ENCODE results near the gene FIBCD1.

Gene FIBCD1

DNA sequence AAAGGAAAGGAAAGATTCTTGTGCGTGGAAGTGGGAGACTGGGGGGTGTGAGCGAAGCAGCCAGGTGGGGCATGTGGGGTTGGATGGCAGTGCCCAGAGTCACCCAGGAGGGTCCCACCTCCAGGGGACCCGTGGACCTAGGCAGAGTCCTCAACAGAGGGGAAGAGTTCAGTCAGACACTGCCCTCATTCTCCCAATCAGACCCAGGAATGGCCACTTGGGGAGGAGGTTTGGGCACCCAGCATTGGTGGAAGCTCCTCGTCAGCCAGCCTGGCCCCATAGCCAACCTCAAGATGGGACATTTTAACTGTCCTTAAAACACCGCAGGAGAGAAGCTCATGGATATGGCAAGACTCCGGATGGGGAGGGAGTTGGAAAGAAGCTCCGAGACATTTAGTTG, 48.0 kb upstream of the FIBCD1 start:
- no peak for DNase-seq (ENCODE audit: low read depth in 1 of 2, low spot score in 1 of 2)
- TF ChIP-seq, protein P1, sequence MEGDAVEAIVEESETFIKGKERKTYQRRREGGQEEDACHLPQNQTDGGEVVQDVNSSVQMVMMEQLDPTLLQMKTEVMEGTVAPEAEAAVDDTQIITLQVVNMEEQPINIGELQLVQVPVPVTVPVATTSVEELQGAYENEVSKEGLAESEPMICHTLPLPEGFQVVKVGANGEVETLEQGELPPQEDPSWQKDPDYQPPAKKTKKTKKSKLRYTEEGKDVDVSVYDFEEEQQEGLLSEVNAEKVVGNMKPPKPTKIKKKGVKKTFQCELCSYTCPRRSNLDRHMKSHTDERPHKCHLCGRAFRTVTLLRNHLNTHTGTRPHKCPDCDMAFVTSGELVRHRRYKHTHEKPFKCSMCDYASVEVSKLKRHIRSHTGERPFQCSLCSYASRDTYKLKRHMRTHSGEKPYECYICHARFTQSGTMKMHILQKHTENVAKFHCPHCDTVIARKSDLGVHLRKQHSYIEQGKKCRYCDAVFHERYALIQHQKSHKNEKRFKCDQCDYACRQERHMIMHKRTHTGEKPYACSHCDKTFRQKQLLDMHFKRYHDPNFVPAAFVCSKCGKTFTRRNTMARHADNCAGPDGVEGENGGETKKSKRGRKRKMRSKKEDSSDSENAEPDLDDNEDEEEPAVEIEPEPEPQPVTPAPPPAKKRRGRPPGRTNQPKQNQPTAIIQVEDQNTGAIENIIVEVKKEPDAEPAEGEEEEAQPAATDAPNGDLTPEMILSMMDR (IDR thresholded peaks at IDR 0.05; ENCODE audit: insufficient read depth, low read length) = no peak
- TF ChIP-seq SPI1 (IDR thresholded peaks at IDR 0.05; ENCODE audit: borderline replicate concordance, low read depth) = no peak
- TF ChIP-seq, protein P2, sequence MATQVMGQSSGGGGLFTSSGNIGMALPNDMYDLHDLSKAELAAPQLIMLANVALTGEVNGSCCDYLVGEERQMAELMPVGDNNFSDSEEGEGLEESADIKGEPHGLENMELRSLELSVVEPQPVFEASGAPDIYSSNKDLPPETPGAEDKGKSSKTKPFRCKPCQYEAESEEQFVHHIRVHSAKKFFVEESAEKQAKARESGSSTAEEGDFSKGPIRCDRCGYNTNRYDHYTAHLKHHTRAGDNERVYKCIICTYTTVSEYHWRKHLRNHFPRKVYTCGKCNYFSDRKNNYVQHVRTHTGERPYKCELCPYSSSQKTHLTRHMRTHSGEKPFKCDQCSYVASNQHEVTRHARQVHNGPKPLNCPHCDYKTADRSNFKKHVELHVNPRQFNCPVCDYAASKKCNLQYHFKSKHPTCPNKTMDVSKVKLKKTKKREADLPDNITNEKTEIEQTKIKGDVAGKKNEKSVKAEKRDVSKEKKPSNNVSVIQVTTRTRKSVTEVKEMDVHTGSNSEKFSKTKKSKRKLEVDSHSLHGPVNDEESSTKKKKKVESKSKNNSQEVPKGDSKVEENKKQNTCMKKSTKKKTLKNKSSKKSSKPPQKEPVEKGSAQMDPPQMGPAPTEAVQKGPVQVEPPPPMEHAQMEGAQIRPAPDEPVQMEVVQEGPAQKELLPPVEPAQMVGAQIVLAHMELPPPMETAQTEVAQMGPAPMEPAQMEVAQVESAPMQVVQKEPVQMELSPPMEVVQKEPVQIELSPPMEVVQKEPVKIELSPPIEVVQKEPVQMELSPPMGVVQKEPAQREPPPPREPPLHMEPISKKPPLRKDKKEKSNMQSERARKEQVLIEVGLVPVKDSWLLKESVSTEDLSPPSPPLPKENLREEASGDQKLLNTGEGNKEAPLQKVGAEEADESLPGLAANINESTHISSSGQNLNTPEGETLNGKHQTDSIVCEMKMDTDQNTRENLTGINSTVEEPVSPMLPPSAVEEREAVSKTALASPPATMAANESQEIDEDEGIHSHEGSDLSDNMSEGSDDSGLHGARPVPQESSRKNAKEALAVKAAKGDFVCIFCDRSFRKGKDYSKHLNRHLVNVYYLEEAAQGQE (IDR thresholded peaks at IDR 0.05; ENCODE audit: insufficient replicate concordance, low read depth) = no peak
- TF ChIP-seq POLR2AphosphoS5 (IDR thresholded peaks at IDR 0.05; ENCODE audit: low read depth) = no peak
- TF ChIP-seq GABPA (IDR thresholded peaks at IDR 0.05; ENCODE audit: low read depth) = no peak
- Histone ChIP-seq H3K27ac (replicated peaks) (no peak overlapping the region), H3K4me3 (replicated peaks; ENCODE audit: insufficient read depth, low read length) (no peak overlapping the region), H3K27me3 (ENCODE audit: insufficient read depth, poor library complexity, severe bottlenecking) (no peaks in the 10 kb centered on the region)

DNA sequence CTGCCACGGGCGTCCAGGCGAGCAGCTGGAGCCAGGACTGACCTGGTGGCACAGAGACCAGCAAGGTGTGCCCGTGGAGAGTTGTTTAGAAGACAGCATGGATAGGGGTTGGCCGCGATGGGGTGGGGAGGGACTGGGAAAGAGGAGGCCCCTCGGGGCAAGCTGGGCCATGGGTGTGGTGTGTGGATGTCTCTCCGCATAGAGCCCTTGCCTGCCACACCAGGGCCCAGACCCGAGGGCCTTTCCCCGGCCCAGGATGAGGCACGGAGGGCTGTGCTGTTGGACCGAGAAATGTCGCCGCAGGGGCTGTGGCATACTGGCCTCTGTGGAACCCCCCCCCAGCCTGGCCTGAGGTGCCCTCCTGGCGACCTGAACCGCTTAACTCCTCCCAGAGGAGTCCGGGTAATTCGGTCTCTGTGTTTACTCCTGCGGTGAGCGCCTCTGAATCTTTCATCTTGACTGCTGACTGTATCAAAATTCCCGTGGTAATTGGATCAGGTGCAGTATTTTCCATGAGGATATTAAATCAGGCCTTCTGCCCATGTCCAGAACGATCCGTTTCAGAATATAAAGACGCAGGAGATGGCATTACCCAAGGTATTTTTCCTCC, 47.4 kb upstream of the FIBCD1 start:
- no peak for TF ChIP-seq SPI1 (IDR thresholded peaks at IDR 0.05; ENCODE audit: borderline replicate concordance, low read depth)
- TF ChIP-seq, protein P2 (IDR thresholded peaks at IDR 0.05; ENCODE audit: insufficient replicate concordance, low read depth) = no peak
- TF ChIP-seq, protein P1 (IDR thresholded peaks at IDR 0.05; ENCODE audit: insufficient read depth, low read length) = no peak
- no peak for TF ChIP-seq POLR2AphosphoS5 (IDR thresholded peaks at IDR 0.05; ENCODE audit: low read depth)
- no peak for TF ChIP-seq GABPA (IDR thresholded peaks at IDR 0.05; ENCODE audit: low read depth)
- Histone ChIP-seq H3K27me3 (ENCODE audit: insufficient read depth, poor library complexity, severe bottlenecking) (no peaks in the 10 kb centered on the region), H3K27ac (replicated peaks) (no peak overlapping the region), H3K4me3 (replicated peaks; ENCODE audit: insufficient read depth, low read length) (no peak overlapping the region)
- no peak for DNase-seq (ENCODE audit: low read depth in 1 of 2, low spot score in 1 of 2)

DNA sequence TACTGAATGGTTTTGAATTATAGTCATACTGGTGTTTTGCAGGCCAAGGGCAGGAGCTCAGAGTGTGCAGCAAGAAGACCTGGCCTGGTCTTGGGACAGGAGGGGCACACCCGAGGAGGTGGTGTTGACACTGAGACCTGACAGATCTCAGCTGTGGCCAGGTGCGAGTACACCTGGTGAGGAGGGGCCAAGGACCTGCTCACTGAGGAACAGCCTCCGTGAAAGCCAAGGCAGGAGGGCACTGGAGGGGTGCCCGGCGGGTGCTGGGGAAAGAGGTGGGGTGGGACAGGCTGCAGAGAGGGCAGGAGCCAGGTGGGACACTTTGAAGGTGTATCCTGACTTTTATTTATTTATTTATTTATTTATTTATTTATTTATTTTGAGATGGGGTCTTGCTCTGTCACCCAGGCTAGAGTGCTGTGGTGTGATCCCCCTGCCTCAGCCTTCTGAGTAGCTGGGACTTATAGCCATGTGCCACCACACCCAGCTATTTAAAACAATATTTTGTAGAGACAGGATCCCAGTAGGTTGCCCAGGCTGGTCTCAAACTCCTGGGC, 46.6 kb upstream of the FIBCD1 start:
- TF ChIP-seq POLR2AphosphoS5 (IDR thresholded peaks at IDR 0.05; ENCODE audit: low read depth) (no peak), SPI1 (IDR thresholded peaks at IDR 0.05; ENCODE audit: borderline replicate concordance, low read depth) (no peak), GABPA (IDR thresholded peaks at IDR 0.05; ENCODE audit: low read depth) (no peak)
- TF ChIP-seq, protein P1 (IDR thresholded peaks at IDR 0.05; ENCODE audit: insufficient read depth, low read length) = no peak
- TF ChIP-seq, protein P2 (IDR thresholded peaks at IDR 0.05; ENCODE audit: insufficient replicate concordance, low read depth) = no peak
- no peak for DNase-seq (ENCODE audit: low read depth in 1 of 2, low spot score in 1 of 2)

More for the DNA sequence above, 46.6 kb upstream of the FIBCD1 start:
- no peaks in the 10 kb centered on the region for H3K27me3 ChIP-seq (ENCODE audit: insufficient read depth, poor library complexity, severe bottlenecking)
- no peak overlapping the region for H3K4me3 ChIP-seq (replicated peaks; ENCODE audit: insufficient read depth, low read length)
- H3K27ac ChIP-seq (replicated peaks) = no peak overlapping the region
